CD4-positive, alpha-beta T cell treated with Interleukin-1 beta for 1 hour (primary cell): Measurements from ENCODE around the gene PARVG.
A peak's percentile ranks its signal among the peaks of the same experiment; 100 is the strongest.

Experiments
- DNase-seq, 2 donors: peaks; one replicate each; pipeline ENCODE4 v3.0.0-alpha.2; 2020 to 2022

The PARVG gene

GRCh38 chr22:44157916-44158618 is 22.7 kb upstream of the PARVG start:
- no peak for DNase-seq

GRCh38 chr22:44158816-44159215 is 21.9 kb upstream of the PARVG start:
- DNase-seq, result no peak

- DNase-seq, result no peak
Measured at GRCh38 chr22:44159221-44159620, 21.5 kb upstream of the PARVG start.

- DNase-seq, result no peak
Measured at GRCh38 chr22:44159811-44160210, 20.9 kb upstream of the PARVG start.

GRCh38 chr22:44160421-44160820 is 20.3 kb upstream of the PARVG start:
- no peak for DNase-seq

- DNase-seq, result no peak
Measured at GRCh38 chr22:44161673-44162072, 19.1 kb upstream of the PARVG start.

- no peak for DNase-seq
Measured at GRCh38 chr22:44162960-44163359, 17.8 kb upstream of the PARVG start.

GRCh38 chr22:44163536-44163935 is 17.2 kb upstream of the PARVG start:
- DNase-seq, result no peak

- no peak for DNase-seq
Measured at GRCh38 chr22:44164031-44164430, 16.7 kb upstream of the PARVG start.

GRCh38 chr22:44165286-44165874 is 15.3 kb upstream of the PARVG start:
- DNase-seq, result no peak

GRCh38 chr22:44166498-44167276 is 14.0 kb upstream of the PARVG start:
- DNase-seq, result no peak

GRCh38 chr22:44167501-44167900 is 13.2 kb upstream of the PARVG start:
- no peak for DNase-seq

- no peak for DNase-seq
Measured at GRCh38 chr22:44168206-44168605, 12.5 kb upstream of the PARVG start.

- no peak for DNase-seq
Measured at GRCh38 chr22:44170470-44170869, 10.3 kb upstream of the PARVG start.

- no peak for DNase-seq
Measured at GRCh38 chr22:44171561-44171960, 9.2 kb upstream of the PARVG start.

GRCh38 chr22:44172370-44173108 is 8.2 kb upstream of the PARVG start:
- peak; percentile 17 to 74 for DNase-seq

GRCh38 chr22:44173154-44173553 is 7.6 kb upstream of the PARVG start:
- no peak for DNase-seq

GRCh38 chr22:44175676-44176075 is 5.0 kb upstream of the PARVG start:
- no peak for DNase-seq

GRCh38 chr22:44179196-44179988 is 1.3 kb upstream of the PARVG start:
- no peak for DNase-seq

GRCh38 chr22:44179989-44180705 is 578 bp upstream of the PARVG start:
- no peak for DNase-seq

GRCh38 chr22:44181033-44181911 is 547 bp downstream of the PARVG start:
- DNase-seq, result peak; percentile 65
